Stimulated activated CD8-positive, alpha-beta memory T cell treated with anti-CD3 and anti-CD28 coated beads, Interleukin-7, amount 100 ng/mL, for 4 hours (primary cell): ENCODE measurements around the gene MOB1B.

Source experiments
- DNase-seq, 2 donors: peaks; one replicate each; pipeline ENCODE4 v3.0.0-alpha.2; 2020; ENCODE audit warnings: low read depth in 2 of 2

Gene MOB1B

DNA sequence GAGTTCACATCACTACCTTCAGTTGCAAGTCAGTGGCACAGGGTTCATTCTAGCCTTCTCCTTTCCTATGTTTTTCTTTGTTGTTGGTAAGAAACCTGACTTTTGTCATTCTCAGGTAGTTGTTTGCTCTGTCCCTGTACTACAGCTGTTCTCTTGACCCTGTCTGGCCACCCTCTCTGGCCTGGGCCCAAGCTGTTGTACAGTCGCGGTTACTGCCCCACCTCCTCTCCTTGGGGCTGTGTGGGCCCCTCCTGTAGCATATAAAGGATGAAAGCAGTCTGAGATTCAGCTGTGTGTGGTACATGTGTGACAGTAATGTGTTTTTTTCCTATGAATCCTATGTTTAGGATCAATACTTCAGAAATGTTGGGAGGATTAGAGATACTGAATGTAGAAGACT, 12.5 kb downstream of the MOB1B start:
- no peak for DNase-seq

- no peak for DNase-seq
These were observed 13.1 kb downstream of the MOB1B start for GRCh38 chr4:70915036-70915815.

DNA sequence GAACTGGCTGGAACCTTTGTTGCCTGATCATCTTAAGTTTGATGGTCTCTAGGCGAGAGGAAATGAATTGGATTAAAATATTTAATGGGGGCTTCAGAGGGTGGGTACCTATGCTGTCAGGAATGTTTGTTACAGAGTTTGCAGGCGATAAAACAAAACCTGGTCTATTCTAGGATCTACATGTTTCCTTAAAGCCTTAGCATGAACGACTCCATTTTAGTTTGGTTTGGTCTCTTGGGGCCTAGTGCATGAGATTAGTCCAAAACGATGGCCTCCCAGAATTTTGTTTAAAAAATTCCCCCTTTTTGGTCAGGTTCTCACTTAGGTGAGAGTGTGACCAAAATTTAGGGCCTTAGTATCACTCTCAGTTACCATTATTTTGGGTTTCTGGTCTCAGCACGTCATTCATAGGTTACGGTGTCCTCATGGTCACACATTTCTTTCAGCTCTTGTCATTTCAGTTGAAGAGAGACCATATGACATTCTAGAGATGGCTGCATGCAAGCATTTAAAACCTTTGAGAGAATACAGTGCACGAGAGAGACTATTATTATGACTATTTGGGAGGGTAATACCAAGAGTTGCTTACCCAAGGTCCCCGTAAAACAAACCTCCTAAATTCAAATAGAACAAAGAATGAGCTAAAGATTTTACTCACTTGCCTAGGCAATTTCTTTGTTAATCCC, 13.8 kb downstream of the MOB1B start:
- no peak for DNase-seq

- no peak for DNase-seq
These were observed 18.4 kb downstream of the MOB1B start for GRCh38 chr4:70920592-70920991.

DNA sequence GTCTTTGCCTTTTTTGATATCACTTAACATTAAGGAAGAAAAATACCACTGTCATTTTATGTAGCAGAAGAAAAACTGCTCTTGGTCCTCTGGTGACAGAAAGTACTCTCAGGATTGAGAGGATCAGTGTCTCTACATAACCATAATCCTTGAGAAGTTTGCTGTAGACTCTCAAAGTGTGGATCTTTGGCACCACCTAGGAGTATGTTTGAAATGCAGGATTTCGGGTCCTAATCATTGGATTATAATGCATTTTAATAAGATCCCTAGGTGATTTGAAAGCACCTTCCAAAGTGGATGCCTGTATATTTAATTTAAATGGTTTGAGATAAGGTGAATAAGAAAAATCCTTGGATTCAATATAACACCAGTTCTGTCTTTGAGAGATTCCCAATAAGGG, 23.2 kb downstream of the MOB1B start:
- no peak for DNase-seq

DNA sequence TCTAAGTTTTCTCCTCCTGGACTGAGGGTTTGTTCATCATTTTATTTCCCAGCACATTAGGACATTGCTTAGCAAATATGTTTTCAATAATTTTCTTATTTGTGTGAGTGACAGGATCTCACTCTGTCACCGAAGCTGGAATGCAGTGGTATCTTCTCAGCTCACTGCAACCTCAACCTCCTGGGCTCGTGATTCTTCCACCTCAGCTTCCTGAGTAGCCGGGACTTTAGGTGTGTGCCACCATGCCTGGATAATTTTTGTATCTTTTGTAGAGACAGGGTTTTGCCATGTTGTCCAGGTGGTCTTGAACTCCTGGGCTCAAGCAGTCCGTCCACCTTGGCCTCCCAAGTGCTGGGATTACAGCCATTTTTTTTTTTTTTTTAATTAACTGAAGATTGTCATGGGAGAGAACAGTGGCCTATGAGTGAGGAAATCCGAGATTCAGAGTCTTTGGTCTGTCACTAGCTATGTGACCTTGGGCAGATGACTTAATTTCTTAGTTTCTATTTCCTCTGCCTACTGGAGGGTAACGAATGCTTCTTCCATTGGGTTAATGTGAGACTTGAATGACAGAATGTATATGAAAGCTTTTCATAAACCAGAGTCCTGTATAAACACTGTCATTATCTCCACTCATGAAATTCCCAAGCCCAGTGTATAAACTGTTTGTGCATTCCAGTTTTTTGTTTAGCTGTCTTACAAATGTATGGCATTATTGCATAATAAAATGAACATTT, 23.9 kb downstream of the MOB1B start:
- DNase-seq = no peak

- DNase-seq = no peak
These were observed 25.5 kb downstream of the MOB1B start for GRCh38 chr4:70927502-70928137.

- DNase-seq = no peak
These were observed 28.5 kb downstream of the MOB1B start for GRCh38 chr4:70930530-70931256.

GRCh38 chr4:70931347-70931746, 29.2 kb downstream of the MOB1B start:
- no peak for DNase-seq

DNA sequence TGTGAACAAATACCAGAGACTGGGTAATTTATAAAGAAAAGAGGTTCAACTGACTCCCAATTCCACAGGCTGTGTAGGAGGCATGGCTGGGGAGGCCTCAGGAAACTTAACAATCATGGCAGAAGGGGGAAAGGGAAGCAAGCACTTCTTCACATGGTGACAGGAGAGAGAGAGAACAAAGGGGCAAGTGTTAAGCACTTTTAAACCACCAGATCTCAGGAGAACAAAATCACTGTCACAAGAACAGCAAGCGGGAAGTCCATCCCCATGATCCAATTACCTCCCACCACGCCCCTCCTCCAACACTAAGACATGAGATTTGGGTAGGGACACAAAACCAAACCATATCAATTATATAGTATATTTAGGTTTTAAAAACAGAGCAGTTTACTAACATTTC, 30.8 kb downstream of the MOB1B start:
- DNase-seq = no peak

DNA sequence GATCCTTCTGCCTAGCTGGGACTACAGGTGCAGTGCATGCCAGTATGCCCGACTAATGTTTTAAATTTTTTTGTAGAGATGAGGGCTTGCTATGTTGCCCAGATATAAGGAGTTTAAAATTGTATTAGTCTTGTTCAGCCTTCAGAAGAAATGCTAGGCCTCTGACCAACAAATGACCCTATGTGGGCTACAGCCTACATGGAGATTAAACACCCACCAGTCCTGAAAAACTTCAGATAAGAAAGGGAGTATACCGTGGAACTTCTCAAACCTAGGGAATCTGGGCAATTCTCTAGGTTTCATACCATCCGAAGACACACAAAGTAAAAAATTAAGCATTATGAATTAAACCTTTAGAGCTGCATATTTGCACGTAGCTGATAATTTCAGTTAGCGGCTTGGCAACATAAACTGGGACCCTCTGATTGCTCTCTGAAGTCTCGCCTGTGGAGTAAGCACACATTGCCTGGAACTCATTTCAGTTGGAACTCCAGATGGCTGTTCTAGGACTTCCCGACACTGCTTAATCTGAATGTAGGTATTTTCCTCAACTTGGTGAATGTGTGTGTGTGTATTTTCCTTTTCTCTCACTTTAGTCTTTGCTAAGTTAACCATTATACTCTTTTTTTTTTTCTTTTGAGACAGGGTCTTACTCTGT, 33.0 kb downstream of the MOB1B start:
- DNase-seq = no peak

DNA sequence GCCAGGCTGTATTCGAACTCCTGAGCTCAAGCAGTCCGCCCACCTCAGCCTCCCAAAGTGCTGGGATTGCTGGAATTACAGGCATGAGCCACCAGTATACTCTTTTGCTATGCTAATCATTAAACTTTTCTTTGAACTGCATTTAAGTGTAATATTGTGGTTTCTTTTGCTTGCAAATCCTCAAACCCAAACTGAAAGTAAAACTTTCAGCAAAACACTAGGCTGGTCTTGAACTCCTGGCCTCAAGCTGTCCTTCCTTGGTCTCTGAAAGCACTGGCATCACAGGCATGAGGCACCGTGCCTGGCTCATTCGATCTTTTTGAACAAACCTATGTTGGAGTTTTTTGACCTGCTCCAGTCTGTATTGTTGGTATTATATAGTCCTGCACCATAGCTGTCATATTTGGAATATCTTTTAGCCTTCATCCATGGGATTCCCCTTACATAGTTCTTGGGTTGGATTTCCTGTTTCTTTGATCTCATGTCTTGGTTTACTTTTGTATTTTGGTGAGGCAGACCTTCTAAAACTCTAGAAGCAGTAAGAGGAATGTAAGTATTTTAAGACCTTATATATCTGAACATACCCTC, 34.1 kb downstream of the MOB1B start:
- no peak for DNase-seq

GRCh38 chr4:70938086-70938485, 35.9 kb downstream of the MOB1B start:
- DNase-seq = no peak

DNA sequence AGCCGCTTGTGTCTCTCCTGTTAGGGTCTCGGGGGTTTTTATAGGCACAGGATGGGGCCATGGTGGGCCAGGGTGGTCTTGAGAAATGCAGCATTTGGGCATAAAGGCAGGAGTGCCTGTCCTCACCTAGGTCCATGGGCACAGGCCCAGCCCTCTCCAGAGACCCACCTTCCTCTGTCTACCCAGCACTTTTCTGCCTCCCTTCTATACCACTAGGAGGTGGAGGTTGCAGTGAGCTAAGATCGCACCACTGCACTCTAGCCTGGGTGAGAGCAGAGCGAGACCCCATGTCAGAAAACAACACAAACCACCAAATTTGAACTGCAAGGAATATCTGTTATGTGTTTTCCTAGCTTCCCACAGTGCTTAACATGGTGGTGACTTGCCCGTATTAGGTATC, 38.0 kb downstream of the MOB1B start:
- DNase-seq = no peak

DNA sequence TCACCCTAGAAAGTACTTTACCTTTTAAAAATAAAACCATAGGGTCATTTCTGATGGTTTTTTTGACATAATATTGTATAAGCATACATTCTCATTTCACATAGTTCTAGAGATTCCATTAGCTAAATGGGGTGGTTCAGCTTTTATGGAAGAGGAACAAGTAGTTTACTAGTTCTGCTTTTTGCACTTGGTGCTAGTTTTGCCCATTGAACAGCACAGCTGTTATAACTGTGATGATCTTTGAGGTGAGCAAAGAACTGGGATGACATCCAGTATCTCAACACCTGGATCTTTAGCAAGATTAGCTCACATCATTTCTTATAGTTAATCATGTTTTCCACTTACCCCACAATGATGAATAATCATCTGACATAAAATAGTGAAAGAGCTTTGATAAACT, 40.9 kb downstream of the MOB1B start:
- DNase-seq = no peak

DNA sequence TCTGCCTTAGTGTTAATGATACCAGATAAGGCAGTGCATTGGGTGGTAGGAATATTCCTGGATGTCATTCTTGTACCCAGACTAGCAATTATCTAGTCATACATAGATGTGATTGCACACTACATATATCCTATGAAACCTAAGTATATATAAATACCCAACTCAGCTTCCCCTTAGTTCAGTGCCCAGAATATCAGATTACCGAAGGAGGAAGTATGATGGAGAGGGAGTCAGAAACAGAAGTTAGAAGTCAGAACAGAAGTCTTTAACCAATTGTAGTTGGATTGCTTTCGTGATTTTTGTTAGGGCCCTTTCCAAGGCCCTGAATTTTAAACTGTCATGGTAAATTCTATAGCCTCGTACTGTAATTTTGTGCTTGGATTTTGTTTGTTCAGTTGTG, 42.9 kb downstream of the MOB1B start:
- DNase-seq = no peak

- no peak for DNase-seq
These were observed 43.4 kb downstream of the MOB1B start for GRCh38 chr4:70945452-70946055.

- no peak for DNase-seq
These were observed 44.8 kb downstream of the MOB1B start for GRCh38 chr4:70946939-70947338.

DNA sequence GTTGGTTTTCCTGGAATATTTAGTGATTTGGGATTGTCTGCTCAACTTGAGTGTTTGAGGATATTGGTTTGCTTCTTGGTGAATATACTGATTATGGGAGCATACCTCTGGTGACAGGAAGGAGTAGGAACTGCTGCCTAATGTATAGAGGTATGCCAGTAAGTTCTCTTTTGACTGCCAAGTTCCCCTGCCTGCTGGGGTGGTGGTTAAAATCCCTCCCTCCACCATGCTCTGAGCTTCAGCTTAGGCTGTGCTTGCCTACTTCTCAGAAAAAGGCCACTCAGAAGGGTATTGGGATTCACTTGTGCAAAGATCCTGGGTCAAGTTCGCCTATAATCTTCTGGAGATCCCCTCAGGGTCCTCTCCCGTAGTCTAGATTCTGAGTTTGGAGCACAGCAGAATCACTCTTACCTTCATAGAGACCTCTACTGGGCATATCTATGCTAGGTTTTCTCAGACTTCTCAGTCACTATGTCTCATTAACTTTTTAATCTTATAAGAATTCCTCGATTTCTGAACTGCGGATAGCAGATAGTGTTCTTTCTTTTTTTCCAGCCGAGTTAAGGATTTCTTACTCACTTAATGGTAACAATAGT, 46.6 kb downstream of the MOB1B start:
- no peak for DNase-seq

- no peak for DNase-seq
These were observed 51.9 kb downstream of the MOB1B start for GRCh38 chr4:70954032-70954431.
